Measurements from ENCODE around the gene TTC14. TPM values are rescaled to one million over a fixed set of nuclear protein-coding genes. Genes with fewer than 3 reads are reported as not detected.

TTC14 gene
- total RNA-seq, 5 donors from 2014 or later (not counting 1 experiment from before 2014, with no cell fraction given): 88.8 to 141 (median 120) TPM

DNA sequence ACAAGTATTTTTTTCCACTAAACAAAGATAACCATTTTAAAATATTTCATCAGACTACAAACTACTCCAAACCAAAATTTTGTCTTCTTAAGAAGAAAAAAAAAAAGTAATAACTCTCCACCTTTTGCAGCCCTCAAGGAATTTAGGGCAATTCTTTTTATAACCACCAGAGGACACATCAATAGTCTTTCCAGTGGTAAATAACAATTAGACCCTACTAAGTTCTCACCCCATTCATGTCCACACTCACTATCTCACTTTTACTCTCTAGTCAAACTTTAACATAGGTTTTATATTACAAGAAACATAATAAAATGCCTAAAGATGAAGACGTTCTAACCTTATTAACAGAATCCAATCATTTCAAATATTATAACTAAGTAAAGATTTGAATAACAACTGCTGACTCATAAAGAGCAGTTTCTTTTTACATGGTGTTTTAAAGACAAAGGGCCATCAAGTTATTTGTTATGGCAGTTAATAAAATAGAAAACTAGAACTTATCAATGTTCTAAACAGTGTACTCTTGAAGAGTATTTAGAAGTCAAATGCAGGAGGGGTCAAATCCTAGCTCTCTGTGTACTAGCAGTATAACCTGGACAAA, 44.3 kb downstream of the TTC14 start:
- ATAC-seq (replicated peaks in 1 of 4): no peak
- no peak for DNase-seq
- H3K27me3 ChIP-seq (replicated peaks in 1 of 2; ENCODE audit: control insufficient read depth in 2 of 2, extremely low read depth in 1 of 2, insufficient read depth in 2 of 2, low read length in 1 of 2): peaks cover 0 to 3% of the 10 kb centered on the region in 2 experiments
- H3K27me3 Mint-ChIP-seq: peaks cover 28 to 29% of the 10 kb centered on the region in 2 donors
- ChIA-PET POLR2A (interaction anchor here in 1 of 2 donors (0.7 kb wide), 1 partner anchor 9 kb away, joined by 3 read pairs; no protein-coding TSS in a partner anchor), CTCF (interaction anchor here in 1 of 2 donors (1.1 kb wide), 1 partner anchor 633 kb away, joined by 3 read pairs; no protein-coding TSS in a partner anchor)
- H3K4me1 Mint-ChIP-seq: no peaks in the 10 kb centered on the region
- H3K4me3 ChIP-seq (ENCODE audit: control insufficient read depth in 1 of 2, extremely low read depth in 1 of 2, low read length in 1 of 2): no peak overlapping the region
- no peak overlapping the region for H3K4me3 Mint-ChIP-seq
- no peaks in the 10 kb centered on the region for H3K9me3 Mint-ChIP-seq
- H3K36me3 ChIP-seq (ENCODE audit: control insufficient read depth in 2 of 2, extremely low read depth in 1 of 2, insufficient read depth in 1 of 2, low read length in 1 of 2): no peaks in the 10 kb centered on the region
- H3K36me3 Mint-ChIP-seq: no peaks in the 10 kb centered on the region
- no peak overlapping the region for H3K27ac ChIP-seq (ENCODE audit: low read length)
- H3K9me3 ChIP-seq: no peaks in the 10 kb centered on the region
- no CpG with 5 or more reads among the region's 1 CpG for WGBS (ENCODE audit: insufficient coverage)
- H3K4me1 ChIP-seq (ENCODE audit: control insufficient read depth in 1 of 2, extremely low read depth in 1 of 2, insufficient read depth in 2 of 2, low read length in 2 of 2): no peaks in the 10 kb centered on the region
- no peak overlapping the region for H3K27ac Mint-ChIP-seq

- Histone ChIP-seq H3K27me3 (replicated peaks in 1 of 2; ENCODE audit: control insufficient read depth in 2 of 2, extremely low read depth in 1 of 2, insufficient read depth in 2 of 2, low read length in 1 of 2) (no peaks in the 10 kb centered on the region), H3K9me3 (no peaks in the 10 kb centered on the region), H3K4me1 (ENCODE audit: control insufficient read depth in 1 of 2, extremely low read depth in 1 of 2, insufficient read depth in 2 of 2, low read length in 2 of 2) (no peaks in the 10 kb centered on the region), H3K27ac (ENCODE audit: low read length) (no peak overlapping the region), H3K36me3 (ENCODE audit: control insufficient read depth in 2 of 2, extremely low read depth in 1 of 2, insufficient read depth in 1 of 2, low read length in 1 of 2) (no peaks in the 10 kb centered on the region), H3K4me3 (ENCODE audit: control insufficient read depth in 1 of 2, extremely low read depth in 1 of 2, low read length in 1 of 2) (no peak overlapping the region)
- no CpG with 5 or more reads among the region's 4 CpGs for WGBS (ENCODE audit: insufficient coverage)
- Mint-ChIP-seq H3K4me1 (no peaks in the 10 kb centered on the region), H3K4me3 (no peak overlapping the region), H3K9me3 (no peaks in the 10 kb centered on the region), H3K27ac (no peak overlapping the region), H3K36me3 (no peaks in the 10 kb centered on the region), H3K27me3 (peaks cover 18 to 24% of the 10 kb centered on the region in 2 donors)
- no peak for ATAC-seq (replicated peaks in 1 of 4)
- ChIA-PET CTCF (no interaction called here), POLR2A (no interaction called here)
- no peak for DNase-seq
Measured at GRCh38 chr3:180656406-180656805, 54.4 kb downstream of the TTC14 start.

DNA sequence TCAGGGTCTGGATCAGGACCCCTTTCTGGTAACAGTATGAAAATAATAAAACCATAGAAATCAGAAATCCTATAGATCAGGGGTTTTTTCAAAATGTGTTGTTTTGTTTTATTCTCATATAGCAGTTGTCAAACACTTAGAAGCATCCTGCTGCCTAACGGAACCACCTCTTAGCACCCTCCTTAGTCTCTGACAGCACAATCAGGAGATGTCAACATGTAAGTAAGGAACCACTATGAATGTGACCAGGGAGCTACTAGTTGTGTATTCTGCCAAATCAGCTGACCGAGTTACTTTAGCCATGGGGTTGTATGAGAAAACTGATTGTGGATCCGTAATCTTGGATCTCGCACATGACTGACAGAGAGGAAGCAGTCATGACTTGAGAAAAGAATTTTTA, 55.1 kb downstream of the TTC14 start:
- DNase-seq: no peak
- 100% methylated on average over 2 of the region's 4 CpGs for WGBS (ENCODE audit: insufficient coverage)
- H3K36me3 Mint-ChIP-seq: no peaks in the 10 kb centered on the region
- H3K27me3 Mint-ChIP-seq: peaks cover 18 to 24% of the 10 kb centered on the region in 2 donors
- Histone ChIP-seq H3K9me3 (no peaks in the 10 kb centered on the region), H3K27ac (ENCODE audit: low read length) (no peak overlapping the region), H3K36me3 (ENCODE audit: control insufficient read depth in 2 of 2, extremely low read depth in 1 of 2, insufficient read depth in 1 of 2, low read length in 1 of 2) (no peaks in the 10 kb centered on the region), H3K27me3 (replicated peaks in 1 of 2; ENCODE audit: control insufficient read depth in 2 of 2, extremely low read depth in 1 of 2, insufficient read depth in 2 of 2, low read length in 1 of 2) (no peaks in the 10 kb centered on the region), H3K4me1 (ENCODE audit: control insufficient read depth in 1 of 2, extremely low read depth in 1 of 2, insufficient read depth in 2 of 2, low read length in 2 of 2) (no peaks in the 10 kb centered on the region), H3K4me3 (ENCODE audit: control insufficient read depth in 1 of 2, extremely low read depth in 1 of 2, low read length in 1 of 2) (no peak overlapping the region)
- H3K9me3 Mint-ChIP-seq: no peaks in the 10 kb centered on the region
- H3K27ac Mint-ChIP-seq: no peak overlapping the region
- ChIA-PET POLR2A (interaction anchor here in 1 of 2 donors (1.2 kb wide), 1 partner anchor 9 kb away, joined by 3 read pairs; no protein-coding TSS in a partner anchor), CTCF (no interaction called here)
- ATAC-seq (replicated peaks in 1 of 4): no peak
- H3K4me1 Mint-ChIP-seq: no peaks in the 10 kb centered on the region
- no peak overlapping the region for H3K4me3 Mint-ChIP-seq

Other genes starting within 250 kb of the TTC14 start
- not detected for gene CCDC39, start 77.3 kb downstream of the TTC14 start, total RNA-seq

Data from T-cell (primary cell).